ENCODE measurements around the gene CTXND2.
"Not testable (repeated sequence)": the region's sequence is repeated elsewhere in the genome, so short reads cannot be mapped to it uniquely, and the experiment has no call there.

Gene CTXND2

GRCh38 chr1:150893336-150893913 is 6.5 kb downstream of the CTXND2 start:
- DNase-seq (ENCODE audit: low spot score): no peak

- peak; percentile 67 for DNase-seq (ENCODE audit: low spot score)
These were observed 8.7 kb downstream of the CTXND2 start for GRCh38 chr1:150895618-150896017.

- DNase-seq (ENCODE audit: low spot score): not testable (repeated sequence)
These were observed 12.9 kb downstream of the CTXND2 start for GRCh38 chr1:150899795-150900194.

- DNase-seq (ENCODE audit: low spot score): no peak
These were observed 15.4 kb downstream of the CTXND2 start for GRCh38 chr1:150902346-150902745.

- DNase-seq (ENCODE audit: low spot score): no peak
These were observed 15.8 kb downstream of the CTXND2 start for GRCh38 chr1:150902751-150903150.

- DNase-seq (ENCODE audit: low spot score): no peak
These were observed 18.4 kb downstream of the CTXND2 start for GRCh38 chr1:150905301-150905700.

- no peak for DNase-seq (ENCODE audit: low spot score)
These were observed 19.4 kb downstream of the CTXND2 start for GRCh38 chr1:150906329-150906728.

- DNase-seq (ENCODE audit: low spot score): no peak
These were observed 19.9 kb downstream of the CTXND2 start for GRCh38 chr1:150906813-150907212.

GRCh38 chr1:150909585-150910180 is 22.7 kb downstream of the CTXND2 start:
- no peak for DNase-seq (ENCODE audit: low spot score)

GRCh38 chr1:150912623-150913022 is 25.7 kb downstream of the CTXND2 start:
- DNase-seq (ENCODE audit: low spot score): no peak

GRCh38 chr1:150917387-150917786 is 30.5 kb downstream of the CTXND2 start:
- no peak for DNase-seq (ENCODE audit: low spot score)

GRCh38 chr1:150922519-150922975 is 35.6 kb downstream of the CTXND2 start:
- DNase-seq (ENCODE audit: low spot score): peak; percentile 82

- no peak for DNase-seq (ENCODE audit: low spot score)
These were observed 38.1 kb downstream of the CTXND2 start for GRCh38 chr1:150925080-150925479.

- peak; percentile 97 for DNase-seq (ENCODE audit: low spot score)
These were observed 39.3 kb downstream of the CTXND2 start, which contains the start of gene SETDB1 for GRCh38 chr1:150926097-150926741. SETDB1 (plus strand) TSS chr1:150926363; CDS start chr1:150927715, 1,352 bp downstream.

- no peak for DNase-seq (ENCODE audit: low spot score)
These were observed 40.7 kb downstream of the CTXND2 start for GRCh38 chr1:150927624-150928023.

- DNase-seq (ENCODE audit: low spot score): no peak
These were observed 41.4 kb downstream of the CTXND2 start for GRCh38 chr1:150928286-150928685.

- DNase-seq (ENCODE audit: low spot score): not testable (repeated sequence)
These were observed 41.8 kb downstream of the CTXND2 start for GRCh38 chr1:150928775-150929174.

- no peak for DNase-seq (ENCODE audit: low spot score)
These were observed 44.8 kb downstream of the CTXND2 start for GRCh38 chr1:150931773-150932172.

GRCh38 chr1:150944856-150945255 is 57.9 kb downstream of the CTXND2 start:
- DNase-seq (ENCODE audit: low spot score): no peak

- DNase-seq (ENCODE audit: low spot score): no peak
These were observed 67.8 kb downstream of the CTXND2 start for GRCh38 chr1:150954708-150955107.

- DNase-seq (ENCODE audit: low spot score): no peak
These were observed 68.3 kb downstream of the CTXND2 start for GRCh38 chr1:150955280-150955679.

- DNase-seq (ENCODE audit: low spot score): no peak
These were observed 70.7 kb downstream of the CTXND2 start for GRCh38 chr1:150957666-150958065.

GRCh38 chr1:150960646-150961045 is 73.7 kb downstream of the CTXND2 start:
- no peak for DNase-seq (ENCODE audit: low spot score)
